Left lobe of liver (tissue), 2 donors: ENCODE results near the gene PTPRM. TPM values are rescaled to one million over a fixed set of nuclear protein-coding genes. Genes with fewer than 3 reads are reported as not detected.

Source experiments
- ATAC-seq: fragments of 200-7000 bp; cut with Tn5 transposase; one replicate; pipeline ENCODE4 v1.9.1; 2020; ENCODE audit warnings: mild to moderate bottlenecking, moderate library complexity
- DNase-seq: peaks from one replicate; pipeline ENCODE4 v3.0.0-alpha.2; 2020; ENCODE audit warnings: low spot score
- total RNA-seq: library from RNA; stranded (reverse); gene quantifications from one replicate; pipeline ENCODE4 v1.2.1, GENCODE V29; 2021
- donor health status: DM: no; HTN: no; CAD: no; lungs with moderate emphysema.
- donor health status: DM: no; HTN: yes; CAD: no.

PTPRM gene
- total RNA-seq, 1 donor from 2014 or later, result 34.7 TPM

- no peak for DNase-seq
- no peak for ATAC-seq
Measured at GRCh38 chr18:8326763-8327394, 759.8 kb downstream of the PTPRM start.

DNA sequence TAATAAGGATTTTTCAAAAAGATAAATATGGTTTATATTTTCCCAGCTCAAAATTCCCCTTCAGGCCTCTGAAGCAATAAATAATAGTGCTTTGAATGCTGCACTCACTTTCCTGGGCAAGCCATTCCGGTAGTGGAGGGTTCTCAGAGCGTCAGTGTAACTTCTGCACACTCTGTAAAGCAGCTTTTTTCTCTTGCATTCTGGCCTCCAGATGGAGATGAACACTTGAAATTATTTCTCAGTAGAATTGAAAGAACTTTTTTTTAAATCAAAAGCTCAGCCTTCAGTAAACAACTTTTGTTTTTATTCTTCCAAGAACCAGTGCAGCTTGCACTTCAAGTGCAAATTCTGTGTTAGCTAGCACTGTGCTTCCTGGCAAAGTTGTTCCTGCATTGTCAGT lies 761.0 kb downstream of the PTPRM start:
- ATAC-seq, result no peak

DNA sequence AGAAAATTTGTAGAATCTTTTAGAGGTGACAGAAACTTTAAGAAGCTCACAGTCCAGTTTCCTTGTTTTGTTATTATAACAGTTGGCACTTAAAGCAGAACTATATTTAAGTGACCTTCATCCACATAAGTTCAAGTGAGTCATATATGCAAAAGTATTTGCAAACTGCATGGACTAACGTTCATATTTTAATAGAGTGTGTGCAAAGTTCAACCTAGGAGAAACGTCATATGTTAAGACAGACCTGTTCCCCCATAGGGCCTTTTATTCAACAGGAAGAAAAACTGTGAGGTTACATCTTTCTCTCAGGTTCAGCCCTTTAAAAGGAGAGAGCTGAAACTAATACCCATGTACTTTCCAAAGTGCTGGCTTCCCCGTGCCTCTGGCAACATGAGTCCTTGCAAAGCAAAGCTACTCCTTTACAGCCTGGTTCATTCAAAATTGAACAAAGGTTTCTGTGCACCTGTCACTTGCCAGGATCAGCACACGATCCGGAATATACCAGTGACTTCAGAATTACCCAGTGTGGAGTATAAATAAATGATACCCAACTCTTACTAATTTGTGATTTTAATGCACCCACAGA lies 762.2 kb downstream of the PTPRM start:
- no peak for DNase-seq

More for the DNA sequence above, 761.0 kb downstream of the PTPRM start:
- no peak for DNase-seq

GRCh38 chr18:8330575-8330974 lies 763.5 kb downstream of the PTPRM start:
- DNase-seq (no peak), ATAC-seq (no peak)

More for the DNA sequence above, 762.2 kb downstream of the PTPRM start:
- ATAC-seq, result no peak

DNA sequence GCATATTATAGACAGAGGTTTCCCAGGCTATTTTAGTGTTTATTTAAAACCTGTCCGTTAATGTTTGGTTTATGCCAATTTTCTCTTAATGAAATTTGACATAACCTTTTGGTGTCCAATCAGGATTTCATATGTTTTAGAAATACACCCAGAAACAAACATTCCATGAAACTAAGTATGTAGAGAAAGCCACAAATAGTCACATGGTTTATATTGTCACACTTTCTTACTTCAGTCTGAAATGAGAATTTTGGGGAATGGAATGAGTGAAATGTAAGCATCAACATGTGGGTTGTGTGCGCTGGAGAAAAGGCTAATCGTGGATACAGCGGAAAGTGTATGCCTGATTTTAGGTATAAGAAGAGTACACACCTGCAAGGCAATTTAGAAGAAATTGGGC lies 765.2 kb downstream of the PTPRM start:
- ATAC-seq, result no peak
- no peak for DNase-seq

DNA sequence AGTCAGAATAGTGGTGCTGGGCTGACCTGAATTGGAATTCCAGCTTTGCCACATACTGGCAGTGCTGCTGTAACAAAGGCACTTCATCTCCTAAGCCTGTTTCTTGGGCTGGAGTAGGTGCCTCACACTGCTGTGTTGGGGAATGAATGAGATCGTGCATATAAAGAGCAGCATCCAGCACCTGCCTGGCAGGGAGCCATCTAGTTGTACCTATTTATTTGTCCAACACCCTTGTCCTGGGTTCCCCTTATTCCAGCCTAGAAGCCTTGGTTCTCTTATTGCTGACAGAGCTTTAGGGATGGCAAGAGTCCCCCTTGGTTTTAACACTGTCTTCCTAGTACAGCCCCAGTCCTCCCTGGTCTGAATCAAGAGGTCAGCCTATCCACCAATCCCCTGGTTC lies 766.8 kb downstream of the PTPRM start:
- ATAC-seq, result no peak
- no peak for DNase-seq

DNA sequence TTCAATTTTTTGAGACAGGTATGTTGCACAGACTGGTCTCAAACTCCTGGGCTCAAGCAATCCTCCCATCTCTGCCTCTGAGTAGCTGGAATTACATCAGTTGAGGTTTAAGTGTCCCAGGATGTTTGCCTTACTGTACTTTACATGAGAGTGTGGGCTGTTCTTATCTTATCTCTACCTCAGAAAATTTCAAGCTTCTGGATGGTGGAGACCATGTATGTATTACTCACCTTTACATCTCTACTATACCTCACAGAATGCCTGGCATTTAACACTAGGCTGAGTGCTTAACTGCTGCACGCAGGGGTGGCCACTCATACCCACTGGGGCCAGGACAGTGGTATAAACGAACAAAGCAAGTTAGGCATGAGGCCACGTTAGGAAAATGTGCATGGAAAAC lies 770.1 kb downstream of the PTPRM start:
- DNase-seq (no peak), ATAC-seq (no peak)

DNA sequence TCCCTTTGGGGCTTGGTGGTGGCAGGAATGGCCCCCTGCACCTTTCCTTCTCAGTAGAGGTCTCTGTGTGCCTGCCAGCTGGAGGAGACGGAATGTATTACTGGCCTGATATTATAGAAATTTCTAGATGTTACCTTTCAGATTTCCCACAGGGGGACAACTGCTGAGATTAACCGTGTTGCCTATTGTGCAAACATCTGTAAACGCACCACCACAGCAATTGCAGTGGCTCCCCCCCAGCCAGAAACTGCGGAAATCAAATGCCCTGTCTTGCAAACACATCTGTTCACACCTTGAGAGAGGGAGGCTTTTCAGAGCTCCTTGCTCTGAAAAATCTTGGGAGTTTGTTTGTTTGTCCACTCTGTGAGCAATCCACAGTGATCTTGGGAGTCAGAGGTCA lies 772.1 kb downstream of the PTPRM start:
- ATAC-seq, result no peak
- DNase-seq, result no peak

- DNase-seq, result no peak
- no peak for ATAC-seq
Measured at GRCh38 chr18:8339952-8340351, 772.8 kb downstream of the PTPRM start.

GRCh38 chr18:8341481-8342230 lies 774.5 kb downstream of the PTPRM start:
- DNase-seq (peak; percentile 77), ATAC-seq (peak; percentile 89)

- ATAC-seq (no peak), DNase-seq (no peak)
Measured at GRCh38 chr18:8348051-8348720, 781.1 kb downstream of the PTPRM start.

DNA sequence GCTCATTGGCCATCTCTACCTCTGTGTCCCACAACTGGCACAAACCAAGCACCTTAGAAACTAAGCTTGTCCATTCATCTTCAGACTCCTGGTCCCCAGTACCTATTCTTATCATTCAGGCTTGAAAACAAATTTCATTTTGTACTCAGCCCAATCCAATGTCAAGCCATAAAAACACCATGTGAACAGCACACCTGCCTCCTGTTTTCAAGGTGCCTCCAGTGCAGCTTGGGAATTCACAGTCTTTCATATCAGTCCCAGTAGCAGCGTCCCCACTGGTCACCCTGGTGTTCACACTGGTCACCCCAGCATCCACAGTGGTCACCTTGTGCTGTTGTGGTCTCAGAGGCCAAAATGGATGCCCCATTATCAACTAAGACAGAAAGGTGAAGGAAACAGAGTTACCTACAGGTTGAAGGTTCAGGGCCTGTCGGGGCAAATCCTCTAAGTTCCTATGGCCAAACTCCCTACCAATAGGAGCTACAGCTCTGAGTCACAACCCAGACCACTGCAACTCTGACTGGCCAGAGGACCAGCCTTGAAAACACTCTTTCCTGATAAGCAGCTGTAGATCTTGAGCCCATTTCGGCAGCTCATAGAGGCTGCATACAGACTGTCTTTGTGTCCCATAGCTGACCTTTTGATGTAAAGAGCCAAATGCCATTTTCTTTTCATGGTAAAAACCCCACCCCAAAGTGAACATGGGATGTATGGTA lies 782.6 kb downstream of the PTPRM start:
- no peak for DNase-seq
- no peak for ATAC-seq

GRCh38 chr18:8350628-8351027 lies 783.5 kb downstream of the PTPRM start:
- DNase-seq, result no peak
- ATAC-seq, result no peak

GRCh38 chr18:8351161-8351560 lies 784.0 kb downstream of the PTPRM start:
- no peak for DNase-seq
- no peak for ATAC-seq

DNA sequence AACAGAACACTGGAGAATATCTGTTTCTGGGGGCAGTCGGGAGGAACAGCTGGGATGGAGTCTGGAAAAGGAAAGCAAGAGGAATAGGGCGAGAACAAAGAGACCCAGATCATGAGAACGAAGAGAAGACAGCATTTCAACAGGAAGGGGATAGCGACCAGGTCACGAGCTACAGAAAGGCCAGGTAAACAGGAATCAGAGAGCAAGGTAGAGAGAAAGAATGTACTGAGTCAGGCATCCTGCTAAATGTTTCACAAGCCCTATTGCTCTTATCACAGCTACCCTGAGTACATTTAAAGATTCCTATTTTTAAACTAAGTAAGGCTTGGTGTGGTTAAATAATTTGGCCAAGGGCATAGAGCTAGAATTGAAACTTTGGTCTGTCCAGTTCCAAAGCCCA lies 787.2 kb downstream of the PTPRM start:
- ATAC-seq (peak; percentile 19), DNase-seq (no peak)

- ATAC-seq (no peak), DNase-seq (no peak)
Measured at GRCh38 chr18:8356001-8356400, 788.9 kb downstream of the PTPRM start.

- DNase-seq (no peak), ATAC-seq (no peak)
Measured at GRCh38 chr18:8357320-8357719, 790.2 kb downstream of the PTPRM start.

DNA sequence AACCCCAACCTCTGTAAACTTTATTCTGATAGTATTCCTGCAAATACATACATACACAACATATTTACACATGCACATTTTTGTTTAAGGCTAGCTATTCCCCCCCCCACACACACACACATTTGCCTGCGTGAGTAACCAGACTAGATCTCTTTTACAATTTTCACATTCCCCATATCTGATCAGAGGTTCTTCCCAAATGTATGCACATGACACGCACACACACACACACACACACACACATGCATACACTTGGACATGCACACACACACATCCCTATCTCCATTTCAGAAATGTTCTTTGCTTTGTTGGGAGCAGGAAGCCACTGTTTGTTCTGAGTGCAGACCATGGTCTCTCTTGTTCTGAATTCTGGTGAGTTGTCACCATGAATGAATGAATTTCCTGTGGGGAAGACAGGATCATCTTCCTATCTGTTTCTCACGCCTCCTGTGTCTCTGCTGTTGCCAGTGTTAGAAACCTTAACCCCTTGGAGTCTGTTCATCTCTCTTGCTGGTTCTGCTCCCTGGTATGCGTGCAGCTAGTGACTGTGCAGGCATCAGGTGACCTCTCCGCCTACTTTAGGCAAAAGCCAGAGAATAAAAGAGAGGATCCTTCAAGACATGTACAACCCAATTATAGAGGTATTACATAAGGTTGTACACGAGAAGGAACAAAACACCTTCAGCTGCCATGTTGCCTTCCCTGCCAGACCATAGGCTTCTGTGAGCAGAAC lies 791.1 kb downstream of the PTPRM start:
- DNase-seq, result no peak
- no peak for ATAC-seq

DNA sequence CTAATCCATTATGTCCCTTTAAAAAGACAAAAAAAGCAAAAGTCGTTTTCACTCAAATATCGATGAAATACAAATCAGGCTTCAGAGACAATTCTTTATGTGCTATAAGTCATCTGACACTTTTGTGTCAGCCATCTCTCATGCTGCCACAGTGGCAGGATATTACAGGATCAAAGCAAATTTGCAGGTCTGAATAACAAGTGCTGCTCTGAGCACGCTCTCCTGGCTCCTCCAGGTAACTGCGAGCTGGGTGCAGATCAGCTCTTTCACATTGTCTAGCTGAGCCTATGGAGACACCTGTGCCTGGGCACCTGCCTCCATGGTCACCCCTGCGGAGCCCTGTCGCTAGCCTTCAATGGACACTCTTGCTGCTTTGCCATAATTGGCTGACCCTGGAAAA lies 792.0 kb downstream of the PTPRM start:
- no peak for DNase-seq
- peak; percentile 40 for ATAC-seq

- ATAC-seq (no peak), DNase-seq (no peak)
Measured at GRCh38 chr18:8359481-8359880, 792.4 kb downstream of the PTPRM start.
